Endothelial cell (in vitro differentiated cells): ENCODE data around the gene EPDR1. TPM values are rescaled to one million over a fixed set of nuclear protein-coding genes. Genes with fewer than 3 reads are reported as not detected.

ENCODE experiments used
- DNase-seq: peaks from one replicate; pipeline ENCODE4 v3.0.0; 2021; ENCODE audit warnings: low spot score
- H3K27ac Mint-ChIP-seq: one replicate; pipeline ENCODE4 v1.8.0; 2021; ENCODE audit warnings: mixed read lengths, inconsistent platforms; ENCODE audit not compliant: unreplicated experiment
- H3K27me3 Mint-ChIP-seq: one replicate; pipeline ENCODE4 v1.8.0; 2021; ENCODE audit warnings: mild to moderate bottlenecking, moderate library complexity, mixed read lengths, inconsistent platforms; ENCODE audit not compliant: unreplicated experiment
- H3K36me3 Mint-ChIP-seq: one replicate; pipeline ENCODE4 v1.8.0; 2021; ENCODE audit warnings: mild to moderate bottlenecking, low read depth, mixed read lengths, inconsistent platforms; ENCODE audit not compliant: unreplicated experiment
- H3K4me1 Mint-ChIP-seq: one replicate; pipeline ENCODE4 v1.8.0; 2021; ENCODE audit warnings: mild to moderate bottlenecking, mixed read lengths, inconsistent platforms; ENCODE audit not compliant: unreplicated experiment
- H3K4me3 Mint-ChIP-seq: one replicate; pipeline ENCODE4 v1.8.0; 2021; ENCODE audit warnings: mild to moderate bottlenecking, mixed read lengths, inconsistent platforms; ENCODE audit not compliant: unreplicated experiment
- H3K9me3 Mint-ChIP-seq: one replicate; pipeline ENCODE4 v1.8.0; 2021; ENCODE audit warnings: mixed read lengths, inconsistent platforms; ENCODE audit not compliant: unreplicated experiment
- total RNA-seq: library from RNA; stranded (reverse); fragmentation: NEBNext Ultra II Directional; extraction: Animal tissue kit (Norgen Biotek cat#: 25700); gene quantifications from one replicate; pipeline ENCODE4 v1.2.1, GENCODE V29; 2021; ENCODE audit not compliant: unreplicated experiment
- TF ChIP-seq, protein P1 (sequence below): fragments of 200-600 bp; sonication (generic); IDR thresholded peaks from one replicate; pipeline ENCODE4 v1.5.0; 2021; ENCODE audit warnings: antibody characterized with exemption; ENCODE audit not compliant: unreplicated experiment

Gene EPDR1
- total RNA-seq, 1 donor from 2014 or later: 11.7 TPM

DNA sequence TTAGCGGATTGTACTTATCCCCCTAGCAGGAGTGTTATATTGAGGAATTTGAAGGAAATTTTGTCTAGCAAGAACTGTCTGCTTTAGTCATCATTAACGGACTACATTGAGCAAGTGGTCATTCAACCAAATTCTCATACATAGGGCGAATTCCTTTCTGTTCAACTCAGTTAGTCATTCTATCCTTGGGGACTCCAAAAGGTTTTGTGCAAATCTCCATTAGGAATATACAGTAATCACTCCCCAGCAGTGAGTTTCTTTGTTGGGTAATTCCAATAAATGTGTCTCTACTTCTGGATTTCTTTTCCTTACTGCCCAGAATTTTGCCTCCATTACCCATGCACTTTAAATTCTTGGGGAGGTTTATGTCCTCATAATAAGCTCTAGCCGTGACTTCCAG lies 51.1 kb downstream of the EPDR1 start:
- TF ChIP-seq, protein P1, sequence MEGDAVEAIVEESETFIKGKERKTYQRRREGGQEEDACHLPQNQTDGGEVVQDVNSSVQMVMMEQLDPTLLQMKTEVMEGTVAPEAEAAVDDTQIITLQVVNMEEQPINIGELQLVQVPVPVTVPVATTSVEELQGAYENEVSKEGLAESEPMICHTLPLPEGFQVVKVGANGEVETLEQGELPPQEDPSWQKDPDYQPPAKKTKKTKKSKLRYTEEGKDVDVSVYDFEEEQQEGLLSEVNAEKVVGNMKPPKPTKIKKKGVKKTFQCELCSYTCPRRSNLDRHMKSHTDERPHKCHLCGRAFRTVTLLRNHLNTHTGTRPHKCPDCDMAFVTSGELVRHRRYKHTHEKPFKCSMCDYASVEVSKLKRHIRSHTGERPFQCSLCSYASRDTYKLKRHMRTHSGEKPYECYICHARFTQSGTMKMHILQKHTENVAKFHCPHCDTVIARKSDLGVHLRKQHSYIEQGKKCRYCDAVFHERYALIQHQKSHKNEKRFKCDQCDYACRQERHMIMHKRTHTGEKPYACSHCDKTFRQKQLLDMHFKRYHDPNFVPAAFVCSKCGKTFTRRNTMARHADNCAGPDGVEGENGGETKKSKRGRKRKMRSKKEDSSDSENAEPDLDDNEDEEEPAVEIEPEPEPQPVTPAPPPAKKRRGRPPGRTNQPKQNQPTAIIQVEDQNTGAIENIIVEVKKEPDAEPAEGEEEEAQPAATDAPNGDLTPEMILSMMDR: no peak
- H3K9me3 Mint-ChIP-seq: no peaks in the 10 kb centered on the region

DNA sequence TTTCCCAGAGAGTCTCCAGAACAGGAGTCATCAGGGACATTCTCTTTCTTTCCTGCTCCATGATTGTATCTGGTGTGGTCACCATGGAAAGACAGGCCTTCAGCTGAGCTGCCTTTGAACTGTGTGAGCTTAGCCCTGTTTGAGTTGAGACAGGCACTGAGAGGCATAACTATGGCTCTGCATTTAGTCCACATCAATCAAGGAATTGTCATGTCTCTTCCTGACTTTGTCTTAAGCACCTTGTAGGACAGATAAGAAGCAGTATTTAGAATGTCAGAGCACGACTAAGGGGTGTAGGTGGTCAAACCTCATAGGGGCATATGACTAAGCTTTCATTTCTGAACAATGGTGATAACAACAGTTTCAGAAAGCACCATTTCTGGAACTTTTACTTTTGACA lies 53.5 kb downstream of the EPDR1 start:
- Mint-ChIP-seq H3K4me3 (no peak overlapping the region), H3K4me1 (no peaks in the 10 kb centered on the region), H3K27me3 (no peaks in the 10 kb centered on the region), H3K36me3 (no peaks in the 10 kb centered on the region), H3K27ac (no peak overlapping the region), H3K9me3 (no peaks in the 10 kb centered on the region)
- DNase-seq: no peak
- TF ChIP-seq, protein P1: no peak

More for the DNA sequence above, 51.1 kb downstream of the EPDR1 start:
- H3K27me3 Mint-ChIP-seq: no peaks in the 10 kb centered on the region
- no peak overlapping the region for H3K27ac Mint-ChIP-seq
- no peaks in the 10 kb centered on the region for H3K4me1 Mint-ChIP-seq
- H3K4me3 Mint-ChIP-seq: no peak overlapping the region
- H3K36me3 Mint-ChIP-seq: no peaks in the 10 kb centered on the region
- no peak for DNase-seq

DNA sequence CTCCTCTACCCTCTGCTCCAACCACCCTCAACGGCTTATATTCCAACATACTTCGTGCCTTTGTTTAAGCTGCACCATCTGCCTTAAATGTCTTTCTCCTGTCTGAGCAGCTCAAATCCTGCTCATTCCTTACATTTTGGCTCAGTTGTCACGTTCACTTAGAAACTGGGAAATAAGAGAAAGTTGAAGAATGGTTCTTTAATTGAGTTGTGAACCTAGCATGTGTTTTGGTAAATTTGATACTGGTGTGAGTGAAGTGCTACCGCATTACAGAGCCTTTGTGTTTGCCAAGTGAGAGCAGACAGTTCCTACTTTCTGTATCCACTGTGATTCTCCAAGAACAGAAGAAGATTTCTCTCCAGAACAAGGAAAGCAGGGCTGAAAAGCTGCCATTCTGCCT lies 54.3 kb downstream of the EPDR1 start:
- TF ChIP-seq, protein P1: no peak
- DNase-seq: no peak
- Mint-ChIP-seq H3K27ac (no peak overlapping the region), H3K4me3 (no peak overlapping the region), H3K36me3 (no peaks in the 10 kb centered on the region), H3K27me3 (no peaks in the 10 kb centered on the region), H3K4me1 (no peaks in the 10 kb centered on the region), H3K9me3 (no peaks in the 10 kb centered on the region)

DNA sequence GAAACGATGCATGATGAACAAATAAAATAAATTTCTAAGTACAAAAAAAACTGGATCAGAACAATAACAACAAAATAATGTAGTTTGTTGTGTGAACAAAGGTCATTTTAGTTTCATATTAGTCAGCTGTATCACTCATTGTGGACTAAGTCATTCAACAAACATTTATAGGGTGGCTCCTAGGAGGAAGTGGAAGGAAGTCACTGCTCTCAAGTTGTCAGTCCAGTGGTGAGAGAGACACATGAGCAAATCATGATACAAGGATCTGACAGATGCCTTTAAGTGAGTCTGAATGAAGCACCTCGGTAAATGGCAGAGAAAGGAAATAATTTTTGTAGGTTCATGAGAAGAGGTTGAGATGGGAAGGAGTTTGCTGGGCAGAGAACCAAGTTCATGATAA lies 56.8 kb downstream of the EPDR1 start:
- H3K27ac Mint-ChIP-seq: no peak overlapping the region
- H3K4me3 Mint-ChIP-seq: no peak overlapping the region
- H3K9me3 Mint-ChIP-seq: no peaks in the 10 kb centered on the region
- H3K27me3 Mint-ChIP-seq: no peaks in the 10 kb centered on the region
- no peaks in the 10 kb centered on the region for H3K4me1 Mint-ChIP-seq
- TF ChIP-seq, protein P1: no peak
- no peak for DNase-seq
- no peaks in the 10 kb centered on the region for H3K36me3 Mint-ChIP-seq

DNA sequence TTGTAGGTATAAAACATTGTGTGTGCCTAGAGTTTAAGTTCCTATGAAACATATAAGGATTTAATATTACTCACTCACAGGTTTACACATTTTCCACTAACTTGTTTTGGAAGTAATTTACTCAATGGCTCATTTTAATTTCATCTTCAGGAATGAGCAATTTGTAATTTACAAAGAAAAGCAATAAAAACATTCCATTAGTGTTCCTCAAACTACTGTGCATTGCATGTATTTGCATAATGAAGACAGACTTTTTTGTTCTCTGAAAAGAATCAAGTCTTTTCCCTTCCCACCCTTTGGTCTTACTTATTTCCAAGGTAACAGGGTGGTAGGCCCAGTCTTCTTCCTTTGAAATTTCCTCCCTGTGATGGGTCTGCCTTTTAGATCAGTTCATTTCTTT lies 61.2 kb downstream of the EPDR1 start:
- TF ChIP-seq, protein P1: no peak

More for the DNA sequence above, 61.2 kb downstream of the EPDR1 start:
- no peak overlapping the region for H3K27ac Mint-ChIP-seq
- no peaks in the 10 kb centered on the region for H3K27me3 Mint-ChIP-seq
- H3K9me3 Mint-ChIP-seq: no peaks in the 10 kb centered on the region
- H3K4me1 Mint-ChIP-seq: no peaks in the 10 kb centered on the region
- DNase-seq: no peak
- H3K4me3 Mint-ChIP-seq: no peak overlapping the region
- no peaks in the 10 kb centered on the region for H3K36me3 Mint-ChIP-seq
